ENCODE data around the gene TEAD2. TPM values are rescaled to one million over a fixed set of nuclear protein-coding genes. Genes with fewer than 3 reads are reported as not detected.

The TEAD2 gene
- total RNA-seq, 1 experiment from 2014 or later: 121 TPM

DNA sequence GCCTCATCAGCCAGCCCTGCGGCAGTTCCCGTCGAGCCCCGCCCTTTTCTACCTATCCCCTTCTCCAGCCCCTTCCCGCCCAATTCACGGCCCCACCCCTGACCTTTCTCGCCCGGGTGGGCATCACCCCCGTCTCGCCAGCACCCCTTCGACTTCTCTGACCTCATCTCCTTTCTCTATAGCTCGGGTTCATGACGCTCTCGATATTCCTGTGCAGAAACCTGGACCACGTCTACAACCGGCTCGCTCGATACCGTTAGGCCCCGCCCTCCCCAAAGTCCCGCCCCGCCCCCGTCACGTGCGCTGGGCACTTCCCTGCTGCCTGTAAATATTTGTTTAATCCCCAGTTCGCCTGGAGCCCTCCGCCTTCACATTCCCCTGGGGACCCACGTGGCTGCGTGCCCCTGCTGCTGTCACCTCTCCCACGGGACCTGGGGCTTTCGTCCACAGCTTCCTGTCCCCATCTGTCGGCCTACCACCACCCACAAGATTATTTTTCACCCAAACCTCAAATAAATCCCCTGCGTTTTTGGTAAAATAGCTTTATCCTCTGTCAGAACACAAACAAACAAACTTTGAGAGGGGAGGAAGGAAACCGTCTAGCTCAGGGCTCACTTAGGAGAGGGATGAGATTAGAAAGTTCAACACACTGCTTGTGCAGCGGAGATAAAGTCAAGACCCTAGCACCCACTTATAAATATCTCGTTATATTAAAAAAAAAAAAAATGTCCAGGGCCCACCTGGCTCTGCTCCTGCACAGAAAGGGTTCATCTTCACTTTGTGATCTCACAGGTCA is 21.9 kb downstream of the TEAD2 start:
- Histone ChIP-seq H3K27ac (ENCODE audit: low read depth, low read length, poor library complexity, severe bottlenecking) (peak overlapping the region; percentile 83), H3K36me3 (ENCODE audit: insufficient read depth, low read length, poor library complexity, severe bottlenecking) (peaks cover 40% of the 10 kb centered on the region), H3K9me3 (ENCODE audit: low read depth, low read length, poor library complexity, severe bottlenecking) (no peaks in the 10 kb centered on the region), H3K4me1 (ENCODE audit: insufficient read depth, low read length, poor library complexity, severe bottlenecking) (peaks cover 29% of the 10 kb centered on the region), H3K27me3 (replicated peaks; ENCODE audit: insufficient read depth, low read depth, low read length, poor library complexity) (no peaks in the 10 kb centered on the region), H3K4me3 (ENCODE audit: low read depth, low read length, poor library complexity, severe bottlenecking) (no peak overlapping the region)
- intact Hi-C loops (cut with micrococcal nuclease; ENCODE audit: unreplicated experiment): no loop called here
- TF ChIP-seq EZH2 (IDR thresholded peaks at IDR 0.05; ENCODE audit: borderline replicate concordance, low read depth, low read length, poor library complexity, severe bottlenecking): no peak
- TF ChIP-seq, protein P1, sequence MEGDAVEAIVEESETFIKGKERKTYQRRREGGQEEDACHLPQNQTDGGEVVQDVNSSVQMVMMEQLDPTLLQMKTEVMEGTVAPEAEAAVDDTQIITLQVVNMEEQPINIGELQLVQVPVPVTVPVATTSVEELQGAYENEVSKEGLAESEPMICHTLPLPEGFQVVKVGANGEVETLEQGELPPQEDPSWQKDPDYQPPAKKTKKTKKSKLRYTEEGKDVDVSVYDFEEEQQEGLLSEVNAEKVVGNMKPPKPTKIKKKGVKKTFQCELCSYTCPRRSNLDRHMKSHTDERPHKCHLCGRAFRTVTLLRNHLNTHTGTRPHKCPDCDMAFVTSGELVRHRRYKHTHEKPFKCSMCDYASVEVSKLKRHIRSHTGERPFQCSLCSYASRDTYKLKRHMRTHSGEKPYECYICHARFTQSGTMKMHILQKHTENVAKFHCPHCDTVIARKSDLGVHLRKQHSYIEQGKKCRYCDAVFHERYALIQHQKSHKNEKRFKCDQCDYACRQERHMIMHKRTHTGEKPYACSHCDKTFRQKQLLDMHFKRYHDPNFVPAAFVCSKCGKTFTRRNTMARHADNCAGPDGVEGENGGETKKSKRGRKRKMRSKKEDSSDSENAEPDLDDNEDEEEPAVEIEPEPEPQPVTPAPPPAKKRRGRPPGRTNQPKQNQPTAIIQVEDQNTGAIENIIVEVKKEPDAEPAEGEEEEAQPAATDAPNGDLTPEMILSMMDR (conservative IDR thresholded peaks at IDR 0.05; ENCODE audit: low read depth, low read length): no peak
- DNase-seq (ENCODE audit: low spot score): peak; percentile 93
- ChIA-PET CTCF (interaction anchor here (0.7 kb wide), 1 partner anchor 23 kb away, joined by 8 read pairs; no protein-coding TSS in a partner anchor), POLR2A (ENCODE audit: low non-redundant PET) (no interaction called here)
- BruUV-seq (replicated peaks): no TSS peak

DNA sequence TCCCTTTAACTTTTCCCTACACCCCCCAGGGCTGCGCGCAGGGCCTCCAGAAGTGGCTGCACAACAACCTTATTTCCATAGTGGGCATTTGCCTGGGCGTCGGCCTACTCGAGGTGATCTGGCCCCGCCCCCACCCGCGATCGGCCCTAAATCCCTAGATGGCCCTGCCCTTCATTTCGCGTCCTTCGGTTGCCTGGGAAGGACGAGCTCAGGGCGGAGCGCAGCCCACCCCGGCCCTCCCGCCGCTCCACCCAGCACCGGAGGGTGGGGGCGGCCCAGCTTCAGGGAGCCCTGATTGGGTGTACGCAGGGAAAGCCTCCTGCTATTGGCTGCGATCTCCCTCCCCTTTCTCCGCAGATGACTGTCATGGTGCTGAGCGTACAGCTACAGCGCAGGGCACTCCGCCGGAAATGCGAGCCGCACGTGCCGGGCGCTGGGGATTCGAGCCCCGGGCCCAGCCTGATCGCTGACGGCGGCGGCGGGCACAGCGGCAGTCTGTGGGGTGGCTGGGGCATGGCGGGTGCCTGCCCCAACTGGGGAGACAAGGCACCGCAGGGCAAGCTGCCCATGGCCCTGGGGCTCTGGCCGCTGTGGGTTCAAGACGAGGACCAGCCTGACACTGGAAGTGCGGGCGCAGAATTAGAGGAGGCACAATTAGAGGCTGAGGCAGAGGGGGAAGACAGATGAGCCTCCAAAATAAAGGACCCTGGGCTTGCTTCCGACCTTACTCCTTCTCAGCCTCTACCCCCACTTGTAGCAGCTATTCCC is 22.7 kb downstream of the TEAD2 start:
- CTCF ChIA-PET: interaction anchor here (0.9 kb wide), 1 partner anchor 12 kb away, joined by 4 read pairs; no protein-coding TSS in a partner anchor
- intact Hi-C loops (cut with micrococcal nuclease; ENCODE audit: unreplicated experiment): no loop called here

DNA sequence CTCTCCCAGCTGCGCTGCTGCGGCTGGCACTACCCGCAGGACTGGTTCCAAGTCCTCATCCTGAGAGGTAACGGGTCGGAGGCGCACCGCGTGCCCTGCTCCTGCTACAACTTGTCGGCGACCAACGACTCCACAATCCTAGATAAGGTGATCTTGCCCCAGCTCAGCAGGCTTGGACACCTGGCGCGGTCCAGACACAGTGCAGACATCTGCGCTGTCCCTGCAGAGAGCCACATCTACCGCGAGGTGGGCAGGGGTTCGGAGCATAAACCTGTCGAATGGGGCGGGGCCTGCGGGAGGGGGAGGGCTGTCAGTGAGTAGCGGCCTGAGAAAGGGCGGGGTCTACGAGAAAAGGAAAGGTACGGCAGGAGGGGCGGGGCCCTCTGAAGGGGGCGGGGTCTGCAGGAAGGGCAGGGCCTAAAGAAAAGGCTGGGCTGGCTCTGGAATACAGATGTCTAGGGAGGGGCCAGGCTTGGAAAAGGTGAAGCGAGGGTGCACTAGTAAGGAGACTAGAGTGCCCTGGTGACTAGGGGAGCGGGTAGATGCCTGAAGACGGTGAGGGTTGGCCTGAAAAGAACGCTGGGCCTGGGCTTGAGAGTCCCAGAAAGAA is 23.4 kb downstream of the TEAD2 start:
- Histone ChIP-seq H3K4me1 (ENCODE audit: insufficient read depth, low read length, poor library complexity, severe bottlenecking) (peaks cover 29% of the 10 kb centered on the region), H3K36me3 (ENCODE audit: insufficient read depth, low read length, poor library complexity, severe bottlenecking) (peaks cover 31% of the 10 kb centered on the region), H3K27ac (ENCODE audit: low read depth, low read length, poor library complexity, severe bottlenecking) (peak overlapping the region; percentile 80), H3K9me3 (ENCODE audit: low read depth, low read length, poor library complexity, severe bottlenecking) (no peaks in the 10 kb centered on the region), H3K27me3 (replicated peaks; ENCODE audit: insufficient read depth, low read depth, low read length, poor library complexity) (no peaks in the 10 kb centered on the region), H3K4me3 (ENCODE audit: low read depth, low read length, poor library complexity, severe bottlenecking) (peak overlapping the region; percentile 31)
- ChIA-PET CTCF (interaction anchor here (0.9 kb wide), 1 partner anchor 11 kb away, joined by 4 read pairs; no protein-coding TSS in a partner anchor), POLR2A (ENCODE audit: low non-redundant PET) (no interaction called here)
- DNase-seq (ENCODE audit: low spot score): peak; percentile 87
- intact Hi-C loops (cut with micrococcal nuclease; ENCODE audit: unreplicated experiment): no loop called here
- no TSS peak for BruUV-seq (replicated peaks)
- no peak for TF ChIP-seq EZH2 (IDR thresholded peaks at IDR 0.05; ENCODE audit: borderline replicate concordance, low read depth, low read length, poor library complexity, severe bottlenecking)
- TF ChIP-seq, protein P1 (conservative IDR thresholded peaks at IDR 0.05; ENCODE audit: low read depth, low read length): no peak

More for the DNA sequence above, 22.7 kb downstream of the TEAD2 start:
- Histone ChIP-seq H3K36me3 (ENCODE audit: insufficient read depth, low read length, poor library complexity, severe bottlenecking) (peaks cover 32% of the 10 kb centered on the region), H3K9me3 (ENCODE audit: low read depth, low read length, poor library complexity, severe bottlenecking) (no peaks in the 10 kb centered on the region), H3K4me3 (ENCODE audit: low read depth, low read length, poor library complexity, severe bottlenecking) (peak overlapping the region; percentile 31), H3K27me3 (replicated peaks; ENCODE audit: insufficient read depth, low read depth, low read length, poor library complexity) (no peaks in the 10 kb centered on the region), H3K27ac (ENCODE audit: low read depth, low read length, poor library complexity, severe bottlenecking) (peak overlapping the region; percentile 80), H3K4me1 (ENCODE audit: insufficient read depth, low read length, poor library complexity, severe bottlenecking) (peaks cover 29% of the 10 kb centered on the region)
- TF ChIP-seq, protein P1 (conservative IDR thresholded peaks at IDR 0.05; ENCODE audit: low read depth, low read length): no peak
- TF ChIP-seq EZH2 (IDR thresholded peaks at IDR 0.05; ENCODE audit: borderline replicate concordance, low read depth, low read length, poor library complexity, severe bottlenecking): no peak
- POLR2A ChIA-PET (ENCODE audit: low non-redundant PET): interaction anchor here (0.6 to 0.7 kb wide), 3 partner anchors 23 to 111 kb away, joined by 4 to 7 read pairs (median 5); partner anchors contain the start of gene TEAD2
- DNase-seq (ENCODE audit: low spot score): peak; percentile 97
- BruUV-seq (replicated peaks): no TSS peak
